GM19455 (cell line): ENCODE data around the gene DUSP6.

Experiments
- ATAC-seq: cut with Tn5 transposase; IDR thresholded peaks from one replicate; pipeline ENCODE4 v1.9.1; 2021; ENCODE audit not compliant: unreplicated experiment

The DUSP6 gene

DNA sequence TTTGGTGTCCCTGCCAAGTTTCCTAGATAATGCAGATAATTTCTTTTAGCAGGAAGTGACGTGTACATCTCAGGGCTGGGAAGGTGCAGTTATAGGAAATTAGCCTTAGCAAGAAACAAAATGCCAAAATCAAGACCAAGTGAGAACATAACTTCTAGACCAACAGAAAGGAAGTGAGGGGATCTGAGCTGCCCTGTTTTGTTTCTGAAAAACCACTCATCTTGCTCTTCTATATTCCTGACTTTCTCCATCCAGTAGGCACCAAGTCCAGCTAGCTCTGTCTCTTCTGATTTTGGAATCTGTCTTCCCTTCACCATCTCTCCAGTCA is 23.9 kb upstream of the DUSP6 start:
- ATAC-seq = no peak

DNA sequence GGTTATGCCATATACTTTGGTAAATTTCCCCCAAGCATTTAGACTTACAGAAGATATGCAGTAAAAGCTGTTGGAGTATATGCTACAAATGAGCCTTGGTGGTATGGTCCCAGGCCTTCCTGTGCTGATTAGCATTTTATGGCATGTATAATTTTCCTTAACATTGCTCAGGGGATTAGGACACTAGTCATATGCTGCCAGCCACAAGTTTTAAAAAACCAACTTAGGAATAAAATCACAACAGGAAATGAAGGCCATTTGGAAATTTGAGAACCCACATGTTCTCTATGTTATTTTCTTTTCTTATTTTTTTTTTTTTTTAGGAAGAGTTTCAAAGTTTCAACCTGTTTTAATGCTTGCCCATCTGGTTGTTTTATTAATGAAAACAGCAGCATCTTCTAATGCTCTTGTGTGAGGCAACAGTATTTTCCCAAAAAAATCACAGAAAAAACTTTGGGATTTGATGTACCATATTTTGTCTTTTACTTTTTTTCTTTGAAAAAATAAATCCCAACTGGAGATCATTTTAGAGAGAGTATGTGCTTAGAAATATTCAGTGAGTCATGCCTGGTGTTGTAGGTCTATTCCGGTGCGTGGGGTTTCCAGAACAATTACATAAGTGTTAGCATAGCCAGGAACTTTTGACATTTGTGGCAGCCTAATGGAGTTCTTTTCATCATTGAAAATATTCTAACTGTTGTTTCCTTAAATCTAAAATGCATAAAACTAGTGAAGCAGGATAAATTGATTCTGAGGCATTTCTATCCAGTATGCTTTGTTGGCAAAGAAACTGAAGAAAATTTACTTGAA is 21.7 kb upstream of the DUSP6 start:
- no peak for ATAC-seq

DNA sequence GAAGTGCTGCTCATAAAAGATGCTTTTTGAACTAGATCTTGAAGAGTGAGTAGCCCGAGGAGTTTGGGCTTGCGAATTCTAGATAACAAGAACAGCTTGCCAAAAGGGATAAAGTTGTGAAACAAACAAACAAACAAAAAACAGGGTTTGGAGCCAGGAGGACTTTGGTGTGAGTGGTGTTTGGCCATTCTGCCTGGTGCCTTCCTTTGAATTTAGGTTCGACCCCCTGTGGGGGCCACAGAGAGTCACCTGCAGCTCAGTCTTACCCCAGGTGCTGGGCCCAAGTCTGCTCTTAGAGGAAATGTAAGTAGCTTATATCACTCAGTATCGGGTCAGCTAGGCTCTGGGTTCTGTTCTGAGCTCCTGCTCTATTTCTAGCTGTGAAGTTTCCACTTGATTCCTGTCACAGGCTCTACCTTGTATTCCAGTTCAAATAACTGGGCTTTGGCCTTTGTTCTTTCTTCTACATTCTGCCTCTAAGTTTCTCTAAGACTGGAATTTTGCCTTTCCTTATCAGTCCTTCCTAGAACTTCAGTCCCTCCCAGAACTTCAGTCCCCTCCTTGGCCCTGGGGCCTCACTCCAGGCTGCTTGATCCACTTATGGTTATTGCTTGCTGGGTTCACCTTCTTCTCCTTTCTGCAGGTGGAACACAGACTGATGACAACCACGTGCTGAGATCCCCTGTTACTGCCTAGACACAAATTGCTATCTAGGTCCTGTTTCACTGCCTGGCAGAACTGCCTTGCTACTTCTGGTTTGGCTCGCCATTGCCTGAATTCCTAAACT is 20.5 kb upstream of the DUSP6 start:
- no peak for ATAC-seq

DNA sequence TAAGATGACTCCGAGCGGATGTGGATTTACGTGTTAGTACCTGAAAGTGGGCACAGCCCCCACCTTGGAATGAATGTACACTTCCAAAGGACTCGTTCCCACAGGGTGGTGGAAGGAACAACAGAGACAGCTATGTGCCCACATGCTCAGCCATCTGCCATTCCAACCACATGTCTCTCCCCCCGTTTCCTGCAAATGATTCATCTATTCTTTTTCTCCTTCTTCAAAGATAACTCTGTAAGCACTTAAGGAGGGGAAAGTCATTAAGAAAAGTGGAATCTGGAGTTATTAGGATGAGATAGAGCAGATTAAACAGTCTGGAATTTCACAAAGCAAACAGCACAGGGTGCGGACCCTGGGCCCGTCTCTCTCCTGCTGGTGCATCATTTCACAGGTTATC is 18.5 kb upstream of the DUSP6 start:
- ATAC-seq = no peak

DNA sequence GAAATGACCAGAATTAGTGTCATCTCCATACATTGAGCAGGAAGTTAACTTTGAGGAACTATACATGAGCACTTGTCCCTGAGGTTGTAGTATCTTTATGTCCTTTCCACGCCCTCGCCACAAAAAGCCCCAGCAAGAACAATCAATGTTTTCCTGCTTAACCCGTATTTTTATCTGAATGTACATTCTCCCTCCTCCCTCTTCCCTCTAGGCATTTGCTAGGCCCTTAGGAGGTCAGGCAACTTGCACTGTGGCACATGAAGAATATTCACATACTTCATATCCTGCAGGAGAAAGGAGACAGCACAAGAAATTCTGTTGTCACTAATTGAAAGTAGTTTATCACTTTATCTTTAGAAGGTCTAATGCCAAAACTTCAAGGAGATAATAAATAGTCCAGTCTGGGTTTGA is 18.1 kb upstream of the DUSP6 start:
- no peak for ATAC-seq

DNA sequence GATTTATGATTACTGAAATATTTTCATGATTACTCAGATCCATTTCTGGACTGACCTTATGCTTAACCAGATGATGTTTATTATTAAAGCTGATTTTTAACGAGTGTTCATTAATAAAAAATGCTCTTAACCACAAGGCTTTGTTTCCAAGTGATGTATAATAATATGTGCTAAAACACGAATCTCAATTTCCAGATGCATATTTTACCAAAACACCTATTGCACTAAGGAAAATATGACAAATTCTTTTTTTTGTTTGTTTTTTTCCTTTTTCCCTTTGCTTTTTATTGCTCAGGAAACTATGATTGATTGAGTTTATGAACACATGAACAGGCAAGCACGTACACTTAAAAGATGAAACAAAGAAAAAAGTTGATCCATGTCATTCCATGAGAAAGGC is 16.9 kb upstream of the DUSP6 start:
- no peak for ATAC-seq

DNA sequence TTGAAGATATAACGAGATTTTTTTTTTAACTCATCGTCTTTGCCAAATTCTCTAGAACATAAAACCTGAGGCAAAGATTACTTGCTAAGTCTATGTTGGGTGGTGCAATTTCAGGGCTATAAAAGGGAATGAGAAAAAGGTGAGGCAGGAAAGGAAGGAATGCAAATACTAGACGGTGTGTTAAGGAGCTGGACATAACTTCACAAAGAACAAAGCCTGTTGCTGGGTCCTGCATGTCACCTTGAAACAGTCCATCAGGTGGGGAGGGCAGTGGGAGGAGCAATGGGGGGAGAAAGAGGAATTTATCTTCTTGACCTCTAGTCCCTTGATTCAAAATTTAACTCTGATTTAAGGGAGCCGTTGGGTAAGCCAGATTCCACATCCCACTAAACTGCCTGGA is 16.1 kb upstream of the DUSP6 start:
- no peak for ATAC-seq

DNA sequence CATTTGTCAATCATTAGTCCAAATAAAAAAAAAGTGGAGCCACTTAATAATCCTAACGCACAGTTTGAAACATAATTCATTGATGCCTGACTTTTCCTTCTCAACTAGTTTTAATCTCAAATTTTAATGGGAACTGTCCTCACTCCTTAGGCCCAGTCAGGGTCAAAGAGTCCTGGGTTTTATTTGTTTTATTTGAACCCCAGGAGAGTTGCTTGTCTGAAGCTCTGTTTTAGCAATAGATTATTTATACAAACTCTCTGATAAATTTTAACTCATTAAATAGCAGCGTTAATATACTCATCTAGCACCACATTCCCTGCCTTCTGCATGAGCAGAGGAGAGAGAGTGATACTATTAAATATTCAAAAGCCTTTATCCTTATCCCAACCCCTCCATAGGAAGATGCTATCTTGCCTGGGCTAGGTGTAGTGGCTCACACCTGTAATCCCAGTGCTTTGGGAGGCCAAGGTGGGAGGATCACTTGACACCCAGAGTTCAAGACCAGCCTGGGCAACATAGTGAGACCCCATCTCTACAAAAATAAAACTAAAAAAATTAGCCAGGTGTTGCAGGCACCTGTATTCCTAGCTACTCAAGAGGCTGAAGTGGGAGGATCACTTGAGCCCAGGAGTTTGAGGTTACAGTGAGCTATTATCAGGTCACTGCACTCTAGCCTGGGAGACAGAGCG is 14.5 kb upstream of the DUSP6 start:
- ATAC-seq = no peak

DNA sequence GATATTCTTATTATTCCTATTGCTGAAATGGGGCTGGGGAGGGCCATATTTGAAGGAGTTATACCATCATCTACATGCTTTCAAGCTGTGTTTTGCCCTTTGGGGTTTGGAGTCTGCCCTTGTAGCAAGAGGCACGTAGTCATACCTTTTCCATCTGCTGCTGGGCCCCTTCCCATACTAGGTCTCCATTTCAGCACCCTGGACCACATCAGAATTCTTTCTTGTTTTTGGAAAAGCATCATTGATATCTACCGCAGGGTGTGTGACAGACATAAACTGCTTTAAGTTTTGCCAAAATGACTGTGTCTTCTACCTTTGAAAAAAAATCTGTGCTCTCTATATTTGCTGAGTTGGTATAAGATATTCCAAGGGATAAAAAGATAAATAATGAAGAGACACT is 12.3 kb upstream of the DUSP6 start:
- ATAC-seq = no peak

DNA sequence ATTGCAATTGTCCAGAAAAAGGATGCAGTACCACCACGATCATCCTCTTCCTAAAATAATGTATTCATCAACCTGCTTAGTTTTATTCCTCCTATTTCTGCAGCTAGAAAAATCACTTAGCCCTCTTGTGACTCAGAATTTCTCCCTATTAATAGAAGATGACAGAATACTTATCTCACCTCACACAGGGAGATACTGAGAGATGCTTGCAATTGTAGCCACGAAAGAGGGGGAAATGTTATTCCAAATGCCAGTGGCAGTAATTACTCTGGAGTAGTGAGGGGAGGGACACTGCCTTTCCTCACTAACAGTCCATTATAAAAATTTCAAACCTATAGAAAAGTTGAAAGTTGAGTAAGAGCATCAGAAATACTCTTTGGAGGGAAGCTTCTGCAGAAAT is 11.8 kb upstream of the DUSP6 start:
- ATAC-seq = no peak

DNA sequence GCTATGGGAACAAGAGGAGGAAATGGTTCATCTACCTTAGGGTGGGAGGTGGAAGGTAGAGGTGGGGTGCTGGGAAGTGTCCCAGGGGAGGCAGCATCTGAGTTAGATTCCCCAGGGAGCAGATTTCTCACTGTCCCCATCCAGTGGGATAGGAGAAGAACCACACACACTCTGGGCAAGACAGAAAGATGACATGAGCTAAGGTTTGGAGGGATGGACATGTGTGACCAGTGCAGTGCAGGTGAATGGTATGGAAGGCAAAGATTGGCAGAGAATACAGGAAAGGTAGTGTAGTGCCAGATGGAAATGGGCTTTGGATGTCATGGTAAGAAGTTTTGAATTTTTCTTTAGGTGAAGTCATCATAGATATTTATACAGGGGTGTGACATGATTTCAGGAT is 11.3 kb upstream of the DUSP6 start:
- ATAC-seq = no peak

DNA sequence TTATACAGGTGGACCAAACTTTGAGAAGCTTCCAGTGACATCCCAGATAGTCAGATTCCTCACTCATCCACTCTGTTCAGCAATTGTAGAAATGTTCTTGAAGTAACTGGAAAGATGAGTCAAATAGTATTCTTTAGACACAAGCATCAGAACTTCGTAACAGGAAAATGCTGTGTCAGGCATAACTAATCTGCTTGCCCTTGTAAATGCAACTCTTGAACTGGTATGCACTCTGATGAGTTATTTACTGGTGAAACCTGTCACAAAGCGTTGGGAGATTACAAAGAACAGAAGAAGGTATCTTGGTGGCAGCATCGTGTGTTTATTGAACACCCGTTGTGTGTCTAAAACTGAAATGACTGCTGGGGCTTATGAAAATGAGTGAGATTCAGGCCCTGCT is 10.8 kb upstream of the DUSP6 start:
- ATAC-seq = no peak

DNA sequence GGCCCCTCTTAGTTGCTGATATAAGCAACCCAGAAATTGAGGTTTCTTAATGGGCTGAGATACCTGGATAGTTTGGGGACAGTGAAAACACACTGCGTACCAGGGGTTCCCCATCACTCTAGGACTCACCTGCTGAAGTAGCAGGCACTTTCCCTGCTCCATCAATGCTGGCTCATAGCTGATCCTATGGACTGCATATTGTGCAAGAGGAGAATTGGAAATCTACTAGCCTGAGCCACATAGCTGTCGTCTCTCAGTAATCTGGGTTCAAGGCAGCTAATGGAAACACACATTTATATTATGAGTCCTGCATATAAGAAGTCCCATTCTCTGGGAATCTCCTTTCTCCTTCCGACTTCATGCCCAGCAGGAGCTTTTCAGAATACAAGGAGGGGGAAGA is 7.3 kb upstream of the DUSP6 start:
- ATAC-seq = no peak

DNA sequence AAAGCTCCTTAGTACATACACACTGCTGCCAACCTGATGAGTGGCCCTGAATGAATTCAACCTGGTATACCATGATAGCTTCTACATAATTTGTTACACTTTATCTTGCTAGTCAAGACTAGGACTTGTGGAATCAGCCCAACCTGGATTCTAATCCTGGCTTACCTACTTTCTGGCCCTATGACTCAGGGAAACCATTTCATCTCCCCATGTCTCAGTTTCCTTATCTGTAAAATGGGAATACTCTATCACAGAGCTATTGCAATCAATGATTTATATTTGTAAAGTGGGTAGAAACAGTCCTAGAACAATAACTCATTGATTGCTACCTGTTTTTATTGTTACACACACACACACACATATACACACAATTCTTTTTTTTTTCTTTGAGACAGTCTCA is 6.5 kb upstream of the DUSP6 start:
- no peak for ATAC-seq

DNA sequence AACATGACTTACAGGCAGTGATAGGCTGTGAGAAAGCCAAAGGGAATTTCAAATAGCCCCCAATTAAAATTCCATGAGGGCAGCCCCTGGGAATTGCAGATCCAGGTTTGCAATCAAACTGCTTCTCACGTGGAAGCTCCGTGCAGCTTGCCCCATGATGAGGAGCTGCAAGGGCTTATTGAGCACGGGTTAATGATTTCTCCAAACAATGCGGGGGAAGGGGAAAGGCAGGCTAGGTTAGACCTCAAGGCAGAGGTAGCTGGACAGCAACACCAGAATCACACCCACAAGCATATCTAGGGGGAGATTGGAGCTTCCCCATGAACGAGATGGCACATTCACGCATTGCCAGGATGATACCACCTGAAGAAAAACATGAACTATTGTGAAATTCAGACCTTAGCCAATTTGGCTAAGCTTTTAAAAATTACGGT is 5.0 kb upstream of the DUSP6 start:
- no peak for ATAC-seq

DNA sequence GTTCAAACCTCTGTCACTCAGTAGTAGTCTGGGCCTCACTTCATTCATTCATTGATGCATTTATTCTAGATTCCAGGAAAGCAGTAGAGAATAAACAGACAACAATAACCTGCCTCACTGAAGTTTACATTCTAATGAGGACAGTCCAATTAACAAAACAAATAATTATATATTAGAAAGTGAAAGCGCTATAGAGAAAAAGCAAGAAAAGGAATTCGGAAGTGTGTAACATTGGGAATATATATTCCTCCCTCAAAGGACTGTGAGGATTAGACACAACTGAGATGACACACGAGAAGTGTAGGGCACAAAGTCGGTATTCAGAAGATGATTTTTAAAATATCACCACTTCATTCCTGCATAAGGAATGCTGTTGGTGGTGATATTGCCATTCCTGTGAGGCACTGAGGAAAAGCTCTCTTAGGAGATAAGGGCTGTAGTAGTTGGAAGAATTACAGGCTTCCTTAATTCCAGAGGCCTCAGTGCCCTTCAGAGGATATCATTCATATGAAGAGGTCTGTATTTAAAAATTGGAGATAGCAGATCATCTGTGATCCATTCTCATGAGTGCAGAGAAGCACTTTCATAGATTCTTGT is 3.9 kb upstream of the DUSP6 start:
- no peak for ATAC-seq

DNA sequence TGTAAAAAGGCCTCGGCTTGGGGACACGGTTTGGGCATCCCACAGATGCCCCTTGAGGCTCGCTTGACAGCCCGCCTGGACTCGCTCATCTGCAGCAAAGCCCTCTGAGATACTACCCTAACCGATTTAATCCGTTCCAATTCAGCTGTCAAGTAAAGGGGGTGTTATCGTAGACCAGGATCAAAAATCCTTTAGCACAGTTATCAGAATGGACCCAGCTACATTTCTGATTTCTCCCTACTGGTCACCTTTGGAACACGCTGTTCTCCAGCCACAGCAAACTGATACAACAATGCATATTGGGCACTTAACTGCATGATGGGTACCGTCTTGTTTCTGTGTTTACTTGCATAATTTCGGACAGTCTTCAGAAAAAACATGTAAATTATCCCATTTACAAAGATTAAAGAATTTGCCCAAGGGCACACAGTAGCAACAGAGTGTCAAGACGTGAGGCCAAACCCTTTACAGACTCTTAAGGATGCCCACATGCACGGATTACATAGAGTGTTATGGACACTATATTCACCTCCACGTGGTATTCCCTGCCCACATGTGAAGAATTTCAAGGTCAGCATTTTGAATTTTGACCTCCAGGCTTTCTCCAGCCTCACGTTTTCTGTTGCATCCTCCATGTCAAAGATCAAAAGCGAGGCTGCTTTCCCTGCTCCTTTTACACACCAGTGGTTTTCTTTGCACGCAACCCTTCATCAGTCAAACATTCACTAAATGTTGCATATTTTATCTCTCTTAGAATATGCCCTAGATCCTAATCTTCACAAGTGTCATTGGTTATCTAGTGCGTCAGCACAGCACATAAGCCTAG is 3.2 kb upstream of the DUSP6 start:
- ATAC-seq = no peak

DNA sequence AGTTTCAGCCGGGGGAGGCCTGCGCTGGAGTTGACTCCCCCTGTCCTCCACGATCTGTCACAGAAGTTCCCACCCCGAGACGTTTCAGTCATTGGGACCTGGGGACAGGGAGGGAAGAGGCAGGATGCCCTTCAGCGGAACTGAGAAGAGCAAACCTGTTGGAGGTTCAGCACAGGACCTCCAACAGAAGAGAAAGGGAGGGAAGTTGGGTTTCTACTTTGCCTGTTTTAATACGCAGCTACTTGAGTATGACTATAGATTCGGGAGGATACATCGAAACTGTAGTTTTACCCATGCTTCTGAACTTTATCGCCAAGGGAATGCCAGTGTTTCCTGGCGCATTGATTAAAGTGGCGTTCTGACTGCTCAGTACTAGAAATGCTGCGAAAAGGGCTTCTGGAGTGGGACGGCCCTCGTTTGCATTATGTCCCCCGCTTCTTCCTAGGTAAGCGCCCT is 2.3 kb upstream of the DUSP6 start:
- ATAC-seq = no peak

DNA sequence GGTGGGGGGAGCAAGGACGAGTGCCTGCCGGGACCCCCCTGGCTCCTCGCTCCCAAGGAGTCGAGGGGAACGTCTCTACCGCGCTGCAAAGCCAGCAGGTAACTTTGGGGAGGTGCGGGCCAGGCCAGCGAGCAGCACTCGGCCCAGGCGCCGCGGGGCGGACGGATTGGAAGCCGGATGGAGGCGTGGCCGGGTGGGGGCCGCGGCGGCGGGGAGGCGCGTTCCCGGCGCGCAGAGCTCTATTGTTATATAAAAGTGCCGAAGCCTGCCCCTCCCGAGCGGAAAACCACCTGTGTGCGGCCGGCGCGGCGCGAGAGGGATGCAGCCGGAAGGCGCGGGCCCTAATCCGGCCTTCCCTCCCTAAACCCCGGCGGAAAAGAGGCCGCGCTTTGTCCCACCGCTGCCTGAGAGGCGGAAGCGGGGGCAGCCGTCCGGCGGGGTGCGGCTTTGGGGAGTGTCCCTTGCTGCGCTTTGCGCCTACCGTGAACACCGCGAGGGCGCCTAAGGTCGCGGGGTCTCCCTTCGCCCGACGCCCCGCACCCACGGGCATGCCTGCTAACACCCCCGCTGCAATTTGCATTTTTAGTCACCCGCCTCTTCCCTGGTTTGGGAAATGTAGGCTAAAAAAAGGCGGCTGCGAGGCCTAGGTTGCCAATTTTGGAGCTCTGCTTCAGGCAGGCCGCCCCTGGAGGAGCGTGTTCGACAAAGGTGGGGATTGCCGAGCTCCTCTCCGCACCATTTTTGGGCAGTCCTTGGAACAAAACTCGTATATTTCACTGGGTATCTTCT is 1.7 kb upstream of the DUSP6 start:
- ATAC-seq = peak; percentile 41
